Stimulated activated naive CD8-positive, alpha-beta T cell treated with anti-CD3 and anti-CD28 coated beads, Interleukin-15, Interleukin-2, amounts not matched to agents 100 ng/mL and 50 ng/mL, for 24 hours (primary cell): ENCODE data around the gene SNRK.

ENCODE experiments used
- H3K27ac Mint-ChIP-seq: one replicate; pipeline ENCODE4 v1.8.0; 2021; ENCODE audit warnings: mild to moderate bottlenecking, mixed read lengths
- H3K27me3 Mint-ChIP-seq: one replicate; pipeline ENCODE4 v1.8.0; 2021; ENCODE audit warnings: mixed read lengths
- H3K36me3 Mint-ChIP-seq: one replicate; pipeline ENCODE4 v1.8.0; 2021; ENCODE audit warnings: low read depth, mixed read lengths
- H3K4me1 Mint-ChIP-seq: one replicate; pipeline ENCODE4 v1.8.0; 2021; ENCODE audit warnings: low read depth, mixed read lengths
- H3K4me3 Mint-ChIP-seq: one replicate; pipeline ENCODE4 v1.8.0; 2021; ENCODE audit warnings: mild to moderate bottlenecking, mixed read lengths
- H3K9me3 Mint-ChIP-seq: one replicate; pipeline ENCODE4 v1.8.0; 2021; ENCODE audit warnings: mixed read lengths

SNRK gene

DNA sequence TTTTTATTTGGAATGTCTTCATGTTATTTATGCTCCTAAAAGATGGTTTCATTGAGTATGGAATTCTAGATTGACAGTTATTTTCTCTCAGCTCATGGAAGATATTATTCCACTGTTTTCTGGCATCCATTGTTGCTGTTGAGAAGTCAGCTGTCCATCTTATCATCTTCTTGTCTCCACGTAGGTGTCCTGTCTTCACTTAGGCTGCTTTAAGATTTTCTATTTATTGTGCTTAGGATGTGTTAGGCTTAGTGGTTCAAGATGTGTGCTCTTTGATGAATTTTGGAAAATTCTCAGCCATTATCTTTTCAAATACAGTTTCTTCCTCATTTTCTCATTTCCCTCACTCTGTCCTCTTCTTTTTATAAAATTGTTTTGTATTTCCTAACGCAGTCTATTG, 52.0 kb downstream of the SNRK start:
- peaks cover 76% of the 10 kb centered on the region for H3K36me3 Mint-ChIP-seq
- peaks cover 17% of the 10 kb centered on the region for H3K9me3 Mint-ChIP-seq
- no peak overlapping the region for H3K27ac Mint-ChIP-seq
- no peak overlapping the region for H3K4me3 Mint-ChIP-seq
- no peaks in the 10 kb centered on the region for H3K27me3 Mint-ChIP-seq
- H3K4me1 Mint-ChIP-seq: peaks cover 20% of the 10 kb centered on the region

DNA sequence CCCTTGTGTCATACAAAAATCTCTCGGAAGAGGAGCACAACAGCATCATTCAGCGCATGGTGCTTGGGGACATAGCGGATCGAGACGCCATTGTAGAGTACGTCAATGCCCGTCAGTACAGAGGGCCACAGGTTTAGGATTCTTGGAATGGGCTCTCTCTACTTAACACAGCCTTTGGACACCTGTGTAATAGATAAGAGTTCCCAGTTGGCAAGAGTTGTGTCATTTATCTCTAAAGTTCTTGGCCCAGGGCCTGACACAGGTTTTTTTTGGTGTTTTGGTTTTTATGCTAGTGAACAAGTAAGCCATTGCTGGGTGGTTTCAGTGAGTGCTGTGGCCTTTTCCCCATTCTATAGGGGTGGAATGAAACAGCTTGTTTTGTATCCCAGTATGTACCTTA, 54.1 kb downstream of the SNRK start:
- Mint-ChIP-seq H3K27ac (no peak overlapping the region), H3K4me1 (peaks cover 41% of the 10 kb centered on the region), H3K36me3 (peaks cover 82% of the 10 kb centered on the region)

GRCh38 chr3:43341788-43342187, 55.4 kb downstream of the SNRK start:
- Mint-ChIP-seq H3K27ac (no peak overlapping the region), H3K4me1 (peaks cover 54% of the 10 kb centered on the region), H3K36me3 (peaks cover 79% of the 10 kb centered on the region)

More for the DNA sequence above, 54.1 kb downstream of the SNRK start:
- Mint-ChIP-seq H3K4me3 (no peak overlapping the region), H3K27me3 (no peaks in the 10 kb centered on the region), H3K9me3 (peaks cover 17% of the 10 kb centered on the region)

DNA sequence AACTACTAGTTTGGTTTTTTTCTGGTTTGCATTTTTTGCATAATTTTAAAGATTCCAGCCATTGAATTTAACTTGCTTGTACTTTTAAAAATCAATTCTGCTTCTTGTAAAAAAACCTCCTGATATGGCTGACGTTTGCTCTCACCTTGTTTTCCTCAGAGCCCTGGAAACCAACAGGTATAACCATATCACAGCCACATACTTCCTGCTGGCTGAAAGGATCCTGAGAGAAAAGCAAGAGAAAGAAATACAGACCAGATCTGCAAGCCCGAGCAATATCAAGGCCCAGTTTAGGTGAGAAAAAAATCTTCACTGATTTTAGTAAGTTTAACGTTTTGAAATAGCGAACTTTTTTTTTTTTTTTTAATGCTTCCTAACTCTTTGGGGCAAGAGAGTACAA, 56.8 kb downstream of the SNRK start:
- Mint-ChIP-seq H3K36me3 (peaks cover 83% of the 10 kb centered on the region), H3K4me3 (no peak overlapping the region), H3K4me1 (peaks cover 67% of the 10 kb centered on the region), H3K9me3 (peaks cover 10% of the 10 kb centered on the region), H3K27ac (no peak overlapping the region), H3K27me3 (no peaks in the 10 kb centered on the region)

More at GRCh38 chr3:43341788-43342187, 55.4 kb downstream of the SNRK start:
- H3K27me3 Mint-ChIP-seq: no peaks in the 10 kb centered on the region
- peaks cover 13% of the 10 kb centered on the region for H3K9me3 Mint-ChIP-seq
- no peak overlapping the region for H3K4me3 Mint-ChIP-seq

GRCh38 chr3:43343815-43344214, 57.5 kb downstream of the SNRK start:
- peak overlapping the region; percentile 19 for H3K27ac Mint-ChIP-seq
- H3K36me3 Mint-ChIP-seq: peaks cover 83% of the 10 kb centered on the region

GRCh38 chr3:43344520-43344919, 58.2 kb downstream of the SNRK start:
- peaks cover 4% of the 10 kb centered on the region for H3K9me3 Mint-ChIP-seq
- peaks cover 85% of the 10 kb centered on the region for H3K36me3 Mint-ChIP-seq
- no peak overlapping the region for H3K4me3 Mint-ChIP-seq
- peak overlapping the region; percentile 11 for H3K27ac Mint-ChIP-seq
- H3K4me1 Mint-ChIP-seq: peaks cover 79% of the 10 kb centered on the region
- no peaks in the 10 kb centered on the region for H3K27me3 Mint-ChIP-seq

More at GRCh38 chr3:43343815-43344214, 57.5 kb downstream of the SNRK start:
- no peaks in the 10 kb centered on the region for H3K27me3 Mint-ChIP-seq
- H3K4me1 Mint-ChIP-seq: peaks cover 74% of the 10 kb centered on the region
- peak overlapping the region; percentile 13 for H3K4me3 Mint-ChIP-seq
- peaks cover 4% of the 10 kb centered on the region for H3K9me3 Mint-ChIP-seq

GRCh38 chr3:43345246-43345645, 58.9 kb downstream of the SNRK start:
- H3K27me3 Mint-ChIP-seq: no peaks in the 10 kb centered on the region
- H3K27ac Mint-ChIP-seq: peak overlapping the region; percentile 85
- peaks cover 79% of the 10 kb centered on the region for H3K4me1 Mint-ChIP-seq
- H3K4me3 Mint-ChIP-seq: no peak overlapping the region
- peaks cover 86% of the 10 kb centered on the region for H3K36me3 Mint-ChIP-seq
- peaks cover under 1% of the 10 kb centered on the region for H3K9me3 Mint-ChIP-seq

- Mint-ChIP-seq H3K36me3 (peaks cover 86% of the 10 kb centered on the region), H3K27me3 (no peaks in the 10 kb centered on the region), H3K4me1 (peaks cover 79% of the 10 kb centered on the region), H3K9me3 (no peaks in the 10 kb centered on the region), H3K4me3 (no peak overlapping the region), H3K27ac (peak overlapping the region; percentile 85)
Observed at GRCh38 chr3:43345877-43346276, 59.5 kb downstream of the SNRK start.

DNA sequence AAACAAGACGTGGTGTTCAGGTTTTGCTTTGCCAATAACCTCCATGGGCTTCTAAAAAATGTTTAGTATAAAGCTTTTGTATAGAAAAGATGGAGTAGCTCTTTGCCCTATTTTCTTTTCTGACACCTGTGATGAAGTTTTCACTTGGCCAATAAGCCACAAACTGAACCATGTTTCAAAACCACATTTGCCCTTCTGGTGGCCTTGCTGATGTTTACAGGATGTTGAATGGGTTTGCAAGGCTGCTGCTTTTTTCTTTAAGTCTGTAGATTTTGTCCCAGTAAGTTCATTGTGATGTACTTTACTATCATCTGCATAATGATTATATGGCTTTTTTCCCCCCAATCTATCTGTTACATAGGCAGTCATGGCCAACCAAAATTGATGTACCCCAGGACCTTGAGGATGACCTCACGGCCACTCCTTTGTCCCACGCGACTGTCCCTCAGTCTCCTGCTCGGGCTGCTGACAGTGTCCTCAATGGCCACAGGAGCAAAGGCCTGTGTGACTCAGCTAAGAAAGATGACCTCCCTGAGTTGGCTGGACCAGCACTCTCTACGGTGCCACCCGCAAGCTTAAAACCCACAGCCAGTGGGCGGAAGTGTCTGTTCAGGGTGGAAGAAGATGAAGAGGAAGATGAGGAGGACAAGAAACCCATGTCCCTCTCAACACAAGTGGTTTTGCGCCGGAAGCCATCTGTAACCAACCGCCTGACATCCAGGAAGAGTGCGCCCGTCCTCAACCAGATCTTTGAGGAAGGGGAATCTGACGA, 60.8 kb downstream of the SNRK start:
- peaks cover 74% of the 10 kb centered on the region for H3K4me1 Mint-ChIP-seq
- peaks cover 10% of the 10 kb centered on the region for H3K9me3 Mint-ChIP-seq
- H3K27ac Mint-ChIP-seq: peak overlapping the region; percentile 88
- peaks cover 94% of the 10 kb centered on the region for H3K36me3 Mint-ChIP-seq
- peak overlapping the region; percentile 67 for H3K4me3 Mint-ChIP-seq
- no peaks in the 10 kb centered on the region for H3K27me3 Mint-ChIP-seq

- Mint-ChIP-seq H3K36me3 (peaks cover 94% of the 10 kb centered on the region), H3K27ac (peak overlapping the region; percentile 88), H3K27me3 (no peaks in the 10 kb centered on the region), H3K9me3 (peaks cover 14% of the 10 kb centered on the region), H3K4me1 (peaks cover 68% of the 10 kb centered on the region), H3K4me3 (peak overlapping the region; percentile 67)
Observed at GRCh38 chr3:43347774-43348173, 61.4 kb downstream of the SNRK start.

DNA sequence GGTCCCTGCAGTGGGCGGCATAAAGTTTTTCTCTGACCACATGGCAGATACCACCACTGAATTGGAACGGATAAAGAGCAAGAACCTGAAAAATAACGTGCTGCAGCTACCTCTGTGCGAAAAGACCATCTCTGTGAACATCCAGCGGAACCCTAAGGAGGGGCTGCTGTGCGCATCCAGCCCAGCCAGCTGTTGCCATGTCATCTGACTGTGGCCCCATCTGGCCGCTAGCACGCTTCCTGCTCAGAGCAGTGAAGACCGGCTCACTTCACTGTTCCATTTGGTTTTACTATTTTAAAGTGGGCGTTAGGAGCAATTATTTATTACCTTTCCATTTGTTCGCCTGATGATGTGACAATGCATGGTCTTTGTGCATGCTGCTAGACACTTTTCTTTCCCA, 62.0 kb downstream of the SNRK start:
- no peak overlapping the region for H3K4me3 Mint-ChIP-seq
- peaks cover 62% of the 10 kb centered on the region for H3K4me1 Mint-ChIP-seq
- H3K36me3 Mint-ChIP-seq: peaks cover 94% of the 10 kb centered on the region
- H3K27me3 Mint-ChIP-seq: no peaks in the 10 kb centered on the region
- H3K27ac Mint-ChIP-seq: peak overlapping the region; percentile 41
- H3K9me3 Mint-ChIP-seq: peaks cover 17% of the 10 kb centered on the region

GRCh38 chr3:43348852-43349574, 62.7 kb downstream of the SNRK start:
- Mint-ChIP-seq H3K4me3 (peak overlapping the region; percentile 33), H3K27ac (peak overlapping the region; percentile 41), H3K9me3 (peaks cover 21% of the 10 kb centered on the region), H3K27me3 (no peaks in the 10 kb centered on the region), H3K36me3 (peaks cover 94% of the 10 kb centered on the region), H3K4me1 (peaks cover 55% of the 10 kb centered on the region)

DNA sequence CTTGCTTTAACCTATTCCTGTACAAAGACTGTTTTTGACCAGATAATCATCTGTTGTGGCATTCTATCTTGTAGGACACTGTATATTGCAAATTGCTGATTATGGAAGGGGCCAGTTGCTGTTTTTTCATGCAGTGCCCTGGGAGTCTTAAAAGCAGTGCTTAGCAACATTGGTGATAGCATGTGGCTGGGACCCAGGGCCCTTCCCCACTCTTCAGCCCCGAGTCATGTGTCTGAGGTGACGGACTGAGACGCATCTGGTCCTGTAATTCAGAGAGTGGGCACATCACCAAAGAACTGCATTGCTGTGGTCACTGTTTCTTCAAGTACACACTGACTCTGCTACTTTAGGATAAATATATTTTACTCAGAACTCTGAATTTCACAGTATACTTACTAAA, 63.4 kb downstream of the SNRK start:
- Mint-ChIP-seq H3K4me1 (peaks cover 48% of the 10 kb centered on the region), H3K36me3 (peaks cover 95% of the 10 kb centered on the region), H3K9me3 (peaks cover 28% of the 10 kb centered on the region), H3K27me3 (no peaks in the 10 kb centered on the region), H3K27ac (peak overlapping the region; percentile 13), H3K4me3 (no peak overlapping the region)

GRCh38 chr3:43353393-43353792, 67.1 kb downstream of the SNRK start:
- Mint-ChIP-seq H3K4me1 (peaks cover 13% of the 10 kb centered on the region), H3K27me3 (no peaks in the 10 kb centered on the region), H3K36me3 (peaks cover 73% of the 10 kb centered on the region), H3K9me3 (peaks cover 48% of the 10 kb centered on the region), H3K4me3 (no peak overlapping the region), H3K27ac (no peak overlapping the region)

- Mint-ChIP-seq H3K4me1 (peaks cover 5% of the 10 kb centered on the region), H3K36me3 (peaks cover 66% of the 10 kb centered on the region), H3K27ac (no peak overlapping the region), H3K4me3 (no peak overlapping the region), H3K9me3 (peaks cover 48% of the 10 kb centered on the region), H3K27me3 (no peaks in the 10 kb centered on the region)
Observed at GRCh38 chr3:43353923-43354670, 67.8 kb downstream of the SNRK start.
